NT2/D1 (cell line): ENCODE data around the gene OXNAD1.

ENCODE experiments used
- DNase-seq: peaks from one replicate; pipeline ENCODE4 v3.0.0-alpha.2; 2011; ENCODE audit warnings: low read depth, low spot score
- H3K27me3 ChIP-seq: 2 replicates; pipeline ENCODE4 v1.6.0; 2011; ENCODE audit warnings: mild to moderate bottlenecking; ENCODE audit not compliant: insufficient read length, insufficient read depth
- H3K36me3 ChIP-seq: 2 replicates; pipeline ENCODE4 v1.6.1; 2011; ENCODE audit warnings: mild to moderate bottlenecking, low read length, mixed read lengths; ENCODE audit not compliant: insufficient read depth, insufficient read length
- H3K4me1 ChIP-seq: 2 replicates; pipeline ENCODE4 v1.5.1; 2011; ENCODE audit not compliant: insufficient read depth, insufficient read length
- H3K4me3 ChIP-seq: 2 replicates; pipeline ENCODE4 v1.5.1; 2011; ENCODE audit warnings: low read depth; ENCODE audit not compliant: insufficient read length
- H3K9ac ChIP-seq: 2 replicates; pipeline ENCODE4 v1.6.0; 2011; ENCODE audit warnings: low read depth; ENCODE audit not compliant: insufficient read length
- H3K9me3 ChIP-seq: 2 replicates; pipeline ENCODE4 v1.5.1; 2011; ENCODE audit warnings: mild to moderate bottlenecking, low read length; ENCODE audit not compliant: insufficient read depth
- SUZ12 ChIP-seq: IDR thresholded peaks from 2 replicates; pipeline ENCODE4 v1.6.1; 2011; ENCODE audit not compliant: insufficient read length, insufficient read depth; ENCODE audit errors: extremely low read depth
- YY1 ChIP-seq: IDR thresholded peaks from 2 replicates; pipeline ENCODE4 v1.6.1; 2011; ENCODE audit not compliant: insufficient read length, insufficient read depth
- ZNF274 ChIP-seq: IDR thresholded peaks from 2 replicates; pipeline ENCODE4 v1.6.1; 2011; ENCODE audit warnings: mild to moderate bottlenecking, low read depth, low read length

Gene OXNAD1

GRCh38 chr3:16248556-16248955 lies 16.5 kb upstream of the OXNAD1 start:
- no peak for TF ChIP-seq SUZ12
- no peak for TF ChIP-seq YY1
- TF ChIP-seq ZNF274 = no peak

GRCh38 chr3:16249336-16249735 lies 15.7 kb upstream of the OXNAD1 start:
- no peak overlapping the region for H3K9ac ChIP-seq
- H3K9me3 ChIP-seq = no peaks in the 10 kb centered on the region
- no peaks in the 10 kb centered on the region for H3K27me3 ChIP-seq
- TF ChIP-seq SUZ12 (no peak), ZNF274 (no peak), YY1 (no peak)
- DNase-seq = peak; percentile 73
- peaks cover 5% of the 10 kb centered on the region for H3K4me1 ChIP-seq
- H3K36me3 ChIP-seq = no peaks in the 10 kb centered on the region
- H3K4me3 ChIP-seq = no peak overlapping the region

More at GRCh38 chr3:16248556-16248955, 16.5 kb upstream of the OXNAD1 start:
- H3K9ac ChIP-seq = no peak overlapping the region
- H3K27me3 ChIP-seq = no peaks in the 10 kb centered on the region
- H3K36me3 ChIP-seq = no peaks in the 10 kb centered on the region
- H3K9me3 ChIP-seq = no peaks in the 10 kb centered on the region
- H3K4me1 ChIP-seq = peaks cover 5% of the 10 kb centered on the region
- H3K4me3 ChIP-seq = no peak overlapping the region
- no peak for DNase-seq

GRCh38 chr3:16249886-16250285 lies 15.1 kb upstream of the OXNAD1 start:
- no peaks in the 10 kb centered on the region for H3K9me3 ChIP-seq
- H3K36me3 ChIP-seq = no peaks in the 10 kb centered on the region
- TF ChIP-seq ZNF274 (no peak), YY1 (no peak), SUZ12 (no peak)
- H3K4me1 ChIP-seq = peaks cover 5% of the 10 kb centered on the region
- no peaks in the 10 kb centered on the region for H3K27me3 ChIP-seq
- no peak overlapping the region for H3K4me3 ChIP-seq
- H3K9ac ChIP-seq = no peak overlapping the region
- DNase-seq = no peak

GRCh38 chr3:16251316-16252085 lies 13.5 kb upstream of the OXNAD1 start:
- no peak for DNase-seq
- no peak overlapping the region for H3K9ac ChIP-seq
- H3K4me1 ChIP-seq = peaks cover 5% of the 10 kb centered on the region
- no peaks in the 10 kb centered on the region for H3K9me3 ChIP-seq
- no peaks in the 10 kb centered on the region for H3K27me3 ChIP-seq
- H3K36me3 ChIP-seq = no peaks in the 10 kb centered on the region
- no peak overlapping the region for H3K4me3 ChIP-seq
- no peak for TF ChIP-seq SUZ12
- no peak for TF ChIP-seq ZNF274
- no peak for TF ChIP-seq YY1

GRCh38 chr3:16252243-16252978 lies 12.6 kb upstream of the OXNAD1 start:
- no peaks in the 10 kb centered on the region for H3K9me3 ChIP-seq
- no peak overlapping the region for H3K4me3 ChIP-seq
- DNase-seq = no peak
- H3K36me3 ChIP-seq = peaks cover 3% of the 10 kb centered on the region
- no peak overlapping the region for H3K9ac ChIP-seq
- peaks cover 5% of the 10 kb centered on the region for H3K4me1 ChIP-seq
- TF ChIP-seq ZNF274 = no peak
- TF ChIP-seq YY1 = no peak
- TF ChIP-seq SUZ12 = no peak
- H3K27me3 ChIP-seq = no peaks in the 10 kb centered on the region

GRCh38 chr3:16252988-16253387 lies 12.0 kb upstream of the OXNAD1 start:
- TF ChIP-seq YY1 = no peak
- TF ChIP-seq SUZ12 = no peak
- TF ChIP-seq ZNF274 = no peak
- Histone ChIP-seq H3K27me3 (no peaks in the 10 kb centered on the region), H3K9ac (no peak overlapping the region), H3K36me3 (peaks cover 5% of the 10 kb centered on the region), H3K4me3 (no peak overlapping the region), H3K9me3 (no peaks in the 10 kb centered on the region), H3K4me1 (peaks cover under 1% of the 10 kb centered on the region)
- DNase-seq = no peak

- Histone ChIP-seq H3K4me1 (no peaks in the 10 kb centered on the region), H3K9ac (no peak overlapping the region), H3K27me3 (no peaks in the 10 kb centered on the region), H3K4me3 (no peak overlapping the region), H3K9me3 (no peaks in the 10 kb centered on the region), H3K36me3 (peaks cover 5% of the 10 kb centered on the region)
- TF ChIP-seq ZNF274 = no peak
- TF ChIP-seq YY1 = no peak
- TF ChIP-seq SUZ12 = no peak
- no peak for DNase-seq
Observed at GRCh38 chr3:16253601-16254000, 11.4 kb upstream of the OXNAD1 start.
